Suppressor macrophage treated with lipopolysaccharide for 1 hour (primary cell): ENCODE data around the gene OST4.
"Not testable (repeated sequence)": the region's sequence is repeated elsewhere in the genome, so short reads cannot be mapped to it uniquely, and the experiment has no call there.

Experiments used
- DNase-seq, 3 donors: peaks; one replicate each; pipeline ENCODE4 v3.0.0-alpha.2; 2020 to 2022

OST4 gene

DNA sequence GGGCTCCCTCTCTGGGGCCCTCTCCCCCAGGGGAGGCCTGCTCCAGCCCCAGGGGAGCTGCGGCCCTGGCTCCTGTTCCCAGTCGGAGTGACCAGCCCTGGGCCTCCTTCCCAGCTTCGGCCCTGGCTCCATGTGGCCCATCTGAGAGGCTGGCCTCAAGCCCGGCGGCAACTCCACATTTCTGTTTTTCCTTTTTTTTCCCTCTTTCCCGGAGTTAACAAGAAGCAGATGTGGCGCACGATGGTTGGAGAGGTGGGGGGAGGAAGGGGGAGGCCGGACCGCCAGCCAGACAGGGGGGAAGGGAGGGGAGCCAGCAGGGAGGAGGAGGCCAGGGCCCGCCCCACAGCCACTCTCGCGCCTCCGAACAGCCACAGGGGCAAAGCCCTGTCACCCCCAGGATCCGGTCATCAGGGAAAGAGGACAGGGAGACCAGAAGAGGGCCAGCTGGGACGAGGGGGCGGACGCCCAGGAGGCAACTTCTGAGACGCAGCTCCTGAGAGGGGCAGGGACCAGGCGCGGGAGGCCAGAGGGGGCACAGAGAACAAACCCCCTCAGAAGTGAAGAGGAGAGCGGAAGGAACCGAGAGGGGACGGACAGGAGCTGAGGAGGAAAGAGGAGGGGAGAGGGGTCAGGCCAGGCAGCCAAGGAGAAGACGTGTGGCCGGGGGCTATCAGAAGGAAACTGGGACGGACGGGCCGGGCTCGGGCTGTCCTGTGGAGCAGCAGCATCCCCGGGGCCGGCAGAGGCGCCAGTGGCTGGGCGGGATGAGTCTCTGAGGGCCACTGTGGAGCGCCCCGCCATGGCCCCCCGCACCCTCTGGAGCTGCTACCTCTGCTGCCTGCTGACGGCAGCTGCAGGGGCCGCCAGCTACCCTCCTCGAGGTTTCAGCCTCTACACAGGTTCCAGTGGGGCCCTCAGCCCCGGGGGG is 7.1 kb upstream of the OST4 start, which contains the start of gene EMILIN1:
Gene EMILIN1, plus strand, starts transcription at position 349 of the 928 bp plus-strand sequence. Its CDS starts 451 bp downstream, at position 800.
- DNase-seq, result peak in 2 of 3 donors; percentile 34 to 46

GRCh38 chr2:27077231-27077630 is 5.8 kb upstream of the OST4 start:
- DNase-seq, result no peak

- DNase-seq, result peak; percentile 78 to 86 (median 79)
Observed at GRCh38 chr2:27076323-27076722, 4.9 kb upstream of the OST4 start.

DNA sequence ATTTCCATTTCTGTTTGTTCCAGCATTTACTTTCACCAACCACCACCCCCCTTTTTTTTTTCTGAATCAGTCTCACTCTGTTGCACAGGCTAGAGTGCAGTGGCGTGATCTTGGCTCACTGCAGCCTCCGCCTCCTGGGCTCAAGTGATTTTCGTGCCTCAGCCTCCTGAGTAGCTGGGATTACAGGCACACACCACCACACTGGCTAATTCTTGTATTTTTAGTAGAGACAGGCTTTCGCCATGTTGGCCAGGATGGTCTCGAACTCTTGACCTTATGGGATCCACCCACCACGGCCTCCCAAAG is 4.1 kb upstream of the OST4 start:
- not testable (repeated sequence) for DNase-seq

GRCh38 chr2:27074738-27075565 is 3.5 kb upstream of the OST4 start:
- peak; percentile 51 to 71 (median 59) for DNase-seq

DNA sequence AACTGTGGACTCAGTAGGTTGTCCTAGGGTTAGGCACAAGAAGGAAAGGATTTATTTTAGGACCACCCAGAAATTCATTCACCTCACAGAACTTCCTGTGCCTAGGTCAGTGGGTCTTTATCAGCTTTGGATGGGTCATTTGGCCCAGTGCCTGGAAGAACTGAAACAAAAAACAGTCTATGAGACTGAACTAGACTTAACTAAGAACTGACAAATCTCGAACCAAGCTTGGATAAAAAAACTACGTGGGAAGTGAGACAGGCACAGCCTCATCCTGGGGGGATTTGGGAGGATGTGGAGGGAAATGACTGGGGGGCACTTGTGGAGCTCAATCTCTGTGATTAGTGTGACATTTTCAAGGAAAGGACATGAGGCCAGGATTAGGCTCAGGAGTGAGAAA is 2.3 kb upstream of the OST4 start:
- peak in 1 of 3 donors; percentile 24 for DNase-seq

DNA sequence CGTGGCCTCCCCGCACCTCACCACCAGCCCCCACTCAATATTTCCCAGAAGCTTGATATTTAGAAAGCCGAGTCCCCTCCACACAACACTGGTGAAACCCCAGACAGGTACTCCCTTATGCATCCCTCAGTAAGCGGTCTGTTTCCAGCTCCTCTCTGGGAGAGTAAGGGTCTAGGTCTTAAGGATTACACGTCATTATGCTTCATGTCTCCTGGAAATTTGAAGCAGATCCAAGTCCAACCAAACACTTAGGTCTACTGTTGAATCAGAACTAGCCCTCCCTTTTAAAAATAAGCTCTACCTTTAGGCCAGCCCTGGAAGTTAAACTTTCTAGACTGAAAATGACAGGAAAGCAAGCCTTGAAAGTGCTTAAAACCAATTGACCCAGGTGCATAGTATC is 1.5 kb upstream of the OST4 start:
- no peak for DNase-seq

DNA sequence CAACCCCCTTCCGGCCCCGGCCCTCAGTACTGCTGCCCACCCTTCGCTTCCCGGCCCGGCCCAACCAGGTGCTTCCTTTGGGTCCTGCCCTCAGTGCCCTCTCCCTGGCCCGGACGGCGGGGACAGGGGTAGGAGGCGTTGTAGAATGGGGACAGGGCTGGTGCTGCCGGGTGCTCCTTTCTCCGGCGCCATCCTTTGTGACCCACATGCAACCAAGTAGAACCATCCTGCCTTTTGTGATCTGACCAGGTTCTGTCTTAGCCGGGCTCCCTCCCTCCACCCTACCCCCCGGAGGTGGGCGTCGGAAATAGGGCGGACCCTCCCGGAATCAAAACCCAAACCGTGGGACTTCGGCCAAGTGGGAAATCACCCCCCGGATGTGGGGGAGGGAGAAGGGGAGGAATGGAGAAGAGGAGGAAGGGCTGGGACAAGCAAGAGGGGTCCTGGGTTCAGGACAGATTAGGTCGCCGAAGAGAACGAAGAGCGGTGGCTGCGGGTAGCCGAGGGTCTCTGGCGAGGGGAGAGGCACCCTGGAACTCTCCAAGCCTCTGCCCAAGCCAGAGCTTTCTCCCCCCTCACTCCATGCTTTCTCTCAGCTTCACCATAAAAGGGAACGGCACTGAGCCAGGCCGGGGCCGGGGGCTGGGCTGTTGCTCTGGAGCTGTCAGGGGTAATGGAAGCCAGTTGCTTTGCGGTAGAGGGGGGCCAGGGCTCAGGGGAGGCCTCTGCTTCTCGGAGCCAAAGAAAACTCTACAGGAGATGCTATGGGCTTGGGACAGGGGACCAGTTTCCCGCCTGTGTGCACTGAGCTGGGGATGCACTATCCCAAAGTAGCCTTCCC is 756 bp upstream of the OST4 start:
- peak in 2 of 3 donors; percentile 48 to 62 for DNase-seq

GRCh38 chr2:27070653-27071276 is 689 bp downstream of the OST4 start:
- DNase-seq, result no peak

- no peak for DNase-seq
Observed at GRCh38 chr2:27069961-27070618, 1.4 kb downstream of the OST4 start.

DNA sequence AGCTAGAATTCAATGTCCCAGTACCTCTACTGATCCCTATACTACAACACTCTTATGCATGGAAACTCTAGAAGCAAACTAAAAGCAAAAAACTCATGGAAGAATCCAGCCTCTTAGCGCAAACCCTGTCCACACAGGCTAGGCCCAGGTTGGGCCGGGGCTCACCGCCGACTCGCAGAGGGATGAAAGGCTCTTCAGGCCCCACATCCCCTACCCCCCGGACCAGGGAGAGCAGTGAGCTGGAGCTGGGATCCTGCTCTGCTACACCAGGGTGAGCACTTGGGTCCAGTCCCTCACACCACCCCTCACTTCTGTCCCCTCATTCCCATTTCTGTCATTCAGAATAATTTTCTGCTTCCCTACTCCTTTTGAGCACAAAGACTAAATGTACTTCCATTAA is 2.0 kb downstream of the OST4 start:
- DNase-seq, result no peak

DNA sequence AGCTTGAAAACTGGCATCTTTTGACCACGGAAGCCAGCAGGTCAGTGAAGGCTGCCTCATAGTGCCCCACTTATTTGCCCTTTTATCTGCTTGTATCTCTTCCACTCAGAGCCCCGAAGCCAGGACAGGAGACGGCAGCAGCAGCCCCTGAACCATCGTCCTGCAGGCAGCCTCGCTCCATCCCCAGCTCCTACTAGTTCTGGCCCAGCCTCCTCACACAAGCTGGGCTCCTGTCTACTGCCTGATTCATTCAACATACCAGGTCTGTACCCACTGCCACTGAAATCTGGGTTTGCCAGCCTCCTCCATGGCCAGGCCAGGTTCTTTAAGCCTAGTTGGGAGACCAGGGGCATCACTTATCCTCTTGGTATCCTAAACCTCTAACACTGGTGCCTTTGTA is 4.1 kb downstream of the OST4 start:
- no peak for DNase-seq

DNA sequence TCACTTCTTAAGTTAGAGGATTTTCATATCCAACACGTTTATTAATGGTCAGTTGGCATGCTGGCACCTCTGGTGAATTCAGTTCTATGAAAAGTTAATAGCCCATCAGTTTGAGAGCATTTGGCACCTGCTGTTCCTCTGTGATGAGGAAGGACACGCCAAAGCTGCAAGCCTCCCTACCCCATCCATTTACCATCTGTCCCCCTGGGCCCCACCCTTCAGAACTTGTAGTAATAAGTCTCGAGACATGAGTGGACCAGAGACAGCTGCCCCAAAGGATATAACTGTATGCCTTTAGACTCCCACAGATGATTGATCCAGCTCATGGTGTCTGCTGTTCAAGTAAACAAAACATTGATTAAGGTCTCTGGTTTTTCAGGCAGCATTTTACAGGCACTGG is 6.3 kb downstream of the OST4 start:
- no peak for DNase-seq

- no peak for DNase-seq
Observed at GRCh38 chr2:27060323-27060722, 11.1 kb downstream of the OST4 start.

GRCh38 chr2:27059141-27059820 is 12.2 kb downstream of the OST4 start:
- DNase-seq, result no peak

DNA sequence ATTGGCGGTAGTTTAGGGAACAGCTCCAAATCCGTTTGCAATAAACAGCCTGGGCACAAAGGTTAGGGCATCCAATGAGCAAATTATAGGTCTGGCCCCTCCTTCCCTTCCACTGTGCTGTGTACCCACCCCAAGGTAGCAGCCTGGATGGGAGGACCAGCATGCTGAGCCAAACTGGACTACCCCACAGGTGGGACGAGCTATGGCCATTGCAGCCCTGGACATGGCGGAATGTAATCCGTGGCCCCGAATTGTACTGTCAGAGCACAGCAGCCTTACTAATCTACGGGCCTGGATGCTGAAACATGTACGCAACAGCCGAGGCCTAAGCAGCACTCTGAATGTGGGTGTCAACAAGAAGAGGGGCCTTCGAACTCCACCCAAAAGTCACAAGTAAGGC is 13.2 kb downstream of the OST4 start:
- no peak for DNase-seq

- no peak for DNase-seq
Observed at GRCh38 chr2:27057184-27057583, 14.3 kb downstream of the OST4 start.

DNA sequence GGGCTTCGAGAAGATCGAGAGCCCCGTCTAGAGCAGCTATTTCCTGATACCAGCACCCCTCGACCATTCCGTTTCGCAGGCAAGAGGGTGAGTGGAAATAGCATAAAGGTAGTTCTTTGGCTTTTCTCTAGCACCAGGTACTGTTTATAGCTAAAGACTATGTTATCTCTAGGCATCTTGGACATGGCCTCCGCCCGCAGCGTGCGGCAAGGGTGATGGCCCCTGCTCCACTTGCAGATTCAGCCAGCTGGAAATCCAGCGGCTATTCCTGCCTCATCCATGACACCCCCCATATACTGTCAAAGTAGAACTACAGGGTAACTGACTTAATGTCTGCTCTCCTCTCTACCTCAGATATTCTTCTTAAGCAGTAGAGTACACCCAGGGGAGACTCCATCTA is 16.7 kb downstream of the OST4 start:
- no peak for DNase-seq

DNA sequence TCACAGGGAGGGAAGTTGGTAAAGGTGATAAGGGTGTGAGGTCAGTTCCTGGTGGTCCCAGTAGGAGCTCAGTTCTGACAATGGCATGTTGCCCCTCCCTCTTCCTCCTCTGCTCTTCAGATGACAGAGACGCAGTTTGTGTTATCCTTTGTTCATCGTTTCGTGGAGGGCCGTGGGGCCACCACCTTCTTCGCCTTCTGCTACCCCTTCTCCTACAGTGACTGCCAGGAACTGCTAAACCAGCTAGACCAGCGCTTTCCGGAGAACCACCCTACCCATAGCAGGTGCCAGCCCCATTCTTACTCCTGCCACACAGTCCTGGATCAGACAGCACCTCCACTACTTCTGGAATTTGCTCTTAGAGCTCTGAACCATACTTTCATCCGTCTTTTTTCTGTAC is 17.7 kb downstream of the OST4 start:
- no peak for DNase-seq

DNA sequence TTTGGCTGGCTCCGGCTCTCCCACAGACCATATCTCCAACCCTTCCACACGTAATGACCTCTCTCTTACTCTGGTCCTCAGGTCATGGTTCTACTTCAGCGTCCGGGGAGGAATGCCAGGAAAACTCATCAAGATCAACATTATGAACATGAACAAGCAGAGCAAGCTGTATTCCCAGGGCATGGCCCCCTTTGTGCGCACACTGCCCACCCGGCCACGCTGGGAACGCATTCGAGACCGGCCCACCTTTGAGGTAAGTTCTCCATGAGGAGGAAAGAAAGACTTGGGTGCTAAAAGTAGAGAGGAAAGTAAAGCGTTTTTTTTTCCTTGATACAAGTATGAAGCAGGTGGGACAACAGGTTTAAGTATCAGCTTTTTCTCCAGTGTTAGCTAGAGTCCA is 18.1 kb downstream of the OST4 start:
- DNase-seq, result no peak

DNA sequence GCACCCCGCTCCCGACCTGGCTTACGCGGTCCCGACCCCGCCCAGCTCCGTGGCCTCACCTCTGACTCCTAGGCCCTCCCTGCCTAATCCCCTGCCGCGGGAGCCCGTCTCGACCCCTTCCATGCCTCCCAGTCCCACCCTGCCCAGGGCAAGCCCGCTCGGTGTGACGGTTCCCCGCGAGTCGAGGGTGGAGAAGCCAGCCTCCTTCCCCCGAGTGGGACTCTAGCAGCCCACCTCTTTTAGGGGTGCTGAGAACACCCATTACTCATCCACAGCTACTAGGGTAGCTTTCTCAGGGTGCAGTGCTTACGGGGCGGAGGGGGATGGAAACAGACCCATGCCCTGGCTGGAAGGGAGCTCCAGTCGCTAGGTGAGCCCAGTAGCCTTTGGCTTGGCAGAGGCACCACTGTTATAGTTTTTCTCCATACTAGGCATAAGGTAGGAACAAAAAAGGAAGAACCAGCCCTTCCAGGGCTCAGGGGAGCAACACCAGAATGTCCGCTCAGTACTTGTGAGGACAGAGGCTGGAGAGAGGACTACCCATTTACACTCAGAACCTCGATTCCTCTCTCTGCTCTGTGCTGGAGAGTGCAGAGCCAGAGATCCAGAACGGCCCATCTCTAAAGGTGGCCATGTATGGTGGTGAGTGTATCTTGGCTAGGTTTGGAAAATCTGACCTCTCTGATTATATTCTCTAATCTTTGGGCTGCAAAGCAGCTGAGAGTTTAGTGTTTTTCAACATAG is 19.4 kb downstream of the OST4 start:
- no peak for DNase-seq
